DOHH2 (cell line): Measurements from ENCODE around the gene MS4A13.

Experiments used
- H3F3A ChIP-seq: fragments of 200-600 bp; sonication (generic), shearing (Covaris generic); 2 replicates; pipeline ENCODE4 v1.6.0; 2016; ENCODE audit warnings: antibody characterized with exemption, mild to moderate bottlenecking; ENCODE audit not compliant: control insufficient read depth, insufficient read depth
- H3K27ac ChIP-seq: fragments of 200-600 bp; sonication (generic); 2 replicates; pipeline ENCODE4 v1.5.1; 2014; ENCODE audit warnings: low read depth, mild to moderate bottlenecking, low read length, moderate library complexity
- H3K27me3 ChIP-seq: fragments of 200-600 bp; sonication (generic); 2 replicates; pipeline ENCODE4 v1.6.1; 2014; ENCODE audit warnings: mild to moderate bottlenecking, low read length, mixed read lengths; ENCODE audit not compliant: control insufficient read depth
- H3K36me3 ChIP-seq: fragments of 200-600 bp; sonication (generic); 2 replicates; pipeline ENCODE4 v1.6.1; 2014; ENCODE audit warnings: mild to moderate bottlenecking, low read length, moderate library complexity, mixed read lengths; ENCODE audit not compliant: control insufficient read depth
- H3K4me1 ChIP-seq: fragments of 200-600 bp; sonication (generic); 2 replicates; pipeline ENCODE4 v1.6.1; 2014; ENCODE audit warnings: mild to moderate bottlenecking, low read length, mixed read lengths; ENCODE audit not compliant: control insufficient read depth
- H3K4me2 ChIP-seq: fragments of 200-600 bp; sonication (generic); 2 replicates; pipeline ENCODE4 v1.6.0; 2014; ENCODE audit warnings: mild to moderate bottlenecking, low read length, moderate library complexity
- H3K4me3 ChIP-seq: fragments of 200-600 bp; sonication (generic); 2 replicates; pipeline ENCODE4 v1.5.1; 2014; ENCODE audit warnings: mild to moderate bottlenecking, low read length, mixed read lengths
- H3K79me2 ChIP-seq: fragments of 200-600 bp; sonication (generic); 2 replicates; pipeline ENCODE4 v1.6.1; 2014; ENCODE audit warnings: mild to moderate bottlenecking, low read length, mixed read lengths; ENCODE audit not compliant: control insufficient read depth
- H3K9me2 ChIP-seq: fragments of 200-600 bp; sonication (generic); replicated peaks from 2 replicates; pipeline ENCODE4 v1.6.1; 2014; ENCODE audit warnings: mild to moderate bottlenecking, low read length, mixed read lengths; ENCODE audit not compliant: control insufficient read depth
- H3K9me3 ChIP-seq: fragments of 200-600 bp; sonication (generic); 2 replicates; pipeline ENCODE4 v1.6.1; 2014; ENCODE audit warnings: antibody characterized with exemption, low read length, mixed read lengths; ENCODE audit not compliant: control insufficient read depth, insufficient read depth
- H4K20me1 ChIP-seq: fragments of 200-600 bp; sonication (generic); 2 replicates; pipeline ENCODE4 v1.6.0; 2014; ENCODE audit warnings: low read depth, mild to moderate bottlenecking, antibody characterized with exemption, low read length, moderate library complexity; ENCODE audit not compliant: control insufficient read depth, insufficient read depth
- CTCF ChIP-seq: fragments of 200-600 bp; sonication (generic); IDR thresholded peaks from one replicate; pipeline ENCODE4 v1.5.1; 2014; ENCODE audit warnings: antibody characterized with exemption, mild to moderate bottlenecking, low read depth, low read length; ENCODE audit not compliant: poor library complexity, severe bottlenecking
- EZH2phosphoT487 ChIP-seq: fragments of 200-600 bp; sonication (generic); IDR thresholded peaks from 2 replicates; pipeline ENCODE4 v1.6.1; 2017; ENCODE audit warnings: borderline replicate concordance, mild to moderate bottlenecking, antibody characterized with exemption, low read length, moderate library complexity, mixed read lengths

The MS4A13 gene

GRCh38 chr11:60544077-60544476 is 28.9 kb downstream of the MS4A13 start:
- Histone ChIP-seq H3F3A (no peaks in the 10 kb centered on the region), H3K36me3 (no peaks in the 10 kb centered on the region), H3K9me2 (no peaks in the 10 kb centered on the region), H3K27ac (no peak overlapping the region), H4K20me1 (no peaks in the 10 kb centered on the region), H3K27me3 (no peaks in the 10 kb centered on the region), H3K4me1 (no peaks in the 10 kb centered on the region), H3K4me2 (no peak overlapping the region), H3K9me3 (no peaks in the 10 kb centered on the region; the same call in 1 of the 2 replicates), H3K4me3 (no peak overlapping the region), H3K79me2 (no peaks in the 10 kb centered on the region)
- TF ChIP-seq CTCF (no peak), EZH2phosphoT487 (no peak)

GRCh38 chr11:60561254-60561653 is 46.1 kb downstream of the MS4A13 start:
- 0 out of 2 replicates have a peak, but pooled peaks cover 5% of the 10 kb centered on the region for H3K9me3 ChIP-seq
- H3K4me1 ChIP-seq, result peaks cover 5% of the 10 kb centered on the region; the same call in 1 of the 2 replicates
- no peaks in the 10 kb centered on the region for H4K20me1 ChIP-seq
- no peaks in the 10 kb centered on the region for H3K36me3 ChIP-seq
- no peaks in the 10 kb centered on the region for H3K27me3 ChIP-seq
- no peak overlapping the region for H3K4me3 ChIP-seq
- no peak overlapping the region for H3K27ac ChIP-seq
- no peak for TF ChIP-seq CTCF
- no peak for TF ChIP-seq EZH2phosphoT487
- H3F3A ChIP-seq, result no peaks in the 10 kb centered on the region
- H3K9me2 ChIP-seq, result no peaks in the 10 kb centered on the region
- no peak overlapping the region for H3K4me2 ChIP-seq
- no peaks in the 10 kb centered on the region for H3K79me2 ChIP-seq

- no peak overlapping the region for H3K4me3 ChIP-seq
- H3K9me3 ChIP-seq, result 0 out of 2 replicates have a peak, but pooled peaks cover 5% of the 10 kb centered on the region
- H3K27ac ChIP-seq, result no peak overlapping the region
- no peaks in the 10 kb centered on the region for H3K27me3 ChIP-seq
- H3F3A ChIP-seq, result no peaks in the 10 kb centered on the region
- no peaks in the 10 kb centered on the region for H3K36me3 ChIP-seq
- no peaks in the 10 kb centered on the region for H4K20me1 ChIP-seq
- no peak for TF ChIP-seq EZH2phosphoT487
- TF ChIP-seq CTCF, result no peak
- no peaks in the 10 kb centered on the region for H3K9me2 ChIP-seq
- no peak overlapping the region for H3K4me2 ChIP-seq
- peaks cover 5% of the 10 kb centered on the region; the same call in 1 of the 2 replicates for H3K4me1 ChIP-seq
- H3K79me2 ChIP-seq, result no peaks in the 10 kb centered on the region
These were observed 48.5 kb downstream of the MS4A13 start for GRCh38 chr11:60563553-60564235.
